DND-41 (cell line): ENCODE data around the gene TMEM9B.
"Not testable (repeated sequence)": the region's sequence is repeated elsewhere in the genome, so short reads cannot be mapped to it uniquely, and the experiment has no call there.

Experiments
- ATAC-seq: fragments of 200-7000 bp; cut with Tn5 transposase; 3 replicates; pipeline ENCODE4 v1.9.1; 2021; ENCODE audit warnings: low read depth; ENCODE audit not compliant: insufficient read depth
- DNase-seq: peaks from one replicate; pipeline ENCODE4 v3.0.0-alpha.2; 2020
- H2AFZ ChIP-seq: 2 replicates; pipeline ENCODE4 v1.6.0; 2012; ENCODE audit warnings: low read depth, low read length
- H3K27ac ChIP-seq: 2 replicates; pipeline ENCODE4 v1.5.1; 2012; ENCODE audit warnings: low read length, inconsistent platforms
- H3K27me3 ChIP-seq: fragments of 200-600 bp; sonication (generic); 2 replicates; pipeline ENCODE4 v1.6.0; 2012; ENCODE audit warnings: low read length, mild to moderate bottlenecking, inconsistent platforms; ENCODE audit not compliant: insufficient read depth, poor library complexity
- H3K36me3 ChIP-seq: 2 replicates; pipeline ENCODE4 v1.5.1; 2012; ENCODE audit warnings: low read length, inconsistent platforms; ENCODE audit not compliant: insufficient read depth
- H3K4me1 ChIP-seq: 2 replicates; pipeline ENCODE4 v1.5.1; 2012; ENCODE audit warnings: mild to moderate bottlenecking, low read length; ENCODE audit not compliant: insufficient read depth
- H3K4me2 ChIP-seq: 2 replicates; pipeline ENCODE4 v1.6.0; 2012; ENCODE audit warnings: mild to moderate bottlenecking, moderate library complexity, low read length, inconsistent platforms; ENCODE audit not compliant: insufficient read depth
- H3K4me3 ChIP-seq, 2 experiments: fragments of 200-600 bp in 1 of 2; shearing (Covaris generic) in 1 of 2; 2 replicates each; pipeline ENCODE4 v1.5.1; 2012 to 2016; ENCODE audit warnings: inconsistent platforms in 2 of 2, low read length in 2 of 2, mild to moderate bottlenecking in 2 of 2, low read depth in 1 of 2, moderate library complexity in 1 of 2
- H3K79me2 ChIP-seq: 2 replicates; pipeline ENCODE4 v1.6.0; 2012; ENCODE audit warnings: low read length, inconsistent platforms; ENCODE audit not compliant: insufficient read depth
- H3K9ac ChIP-seq: 2 replicates; pipeline ENCODE4 v1.6.0; 2012; ENCODE audit warnings: low read depth, mild to moderate bottlenecking, inconsistent platforms, low read length, moderate library complexity
- H3K9me3 ChIP-seq: 2 replicates; pipeline ENCODE4 v1.5.1; 2012; ENCODE audit warnings: low read length, moderate library complexity, mild to moderate bottlenecking, inconsistent platforms; ENCODE audit not compliant: insufficient read depth, severe bottlenecking
- H4K20me1 ChIP-seq: 2 replicates; pipeline ENCODE4 v1.6.0; 2012; ENCODE audit warnings: low read length; ENCODE audit not compliant: insufficient read depth
- CTCF ChIP-seq: IDR thresholded peaks from 2 replicates; pipeline ENCODE4 v1.5.1; 2012; ENCODE audit warnings: borderline replicate concordance, low read length, moderate library complexity, mild to moderate bottlenecking; ENCODE audit not compliant: poor library complexity, severe bottlenecking; ENCODE audit errors: extremely low read depth
- EZH2 ChIP-seq: IDR thresholded peaks from 3 replicates; pipeline ENCODE4 v1.6.1; 2012; ENCODE audit warnings: borderline replicate concordance, low read depth, mild to moderate bottlenecking, moderate library complexity, low read length, inconsistent platforms; ENCODE audit not compliant: severe bottlenecking

Gene TMEM9B

GRCh38 chr11:8988329-8989234 lies 24.3 kb upstream of the TMEM9B start:
- DNase-seq (no peak), ATAC-seq (no peak)
- Histone ChIP-seq H4K20me1 (no peaks in the 10 kb centered on the region), H3K9ac (no peak overlapping the region), H3K27me3 (peaks cover 8% of the 10 kb centered on the region), H3K27ac (no peak overlapping the region), H3K79me2 (no peaks in the 10 kb centered on the region), H3K36me3 (no peaks in the 10 kb centered on the region), H3K9me3 (no peaks in the 10 kb centered on the region), H2AFZ (no peak overlapping the region), H3K4me1 (no peaks in the 10 kb centered on the region), H3K4me3 (no peak overlapping the region), H3K4me2 (no peak overlapping the region)
- no peak for TF ChIP-seq EZH2
- no peak for TF ChIP-seq CTCF

- Histone ChIP-seq H2AFZ (no peak overlapping the region), H3K9ac (no peak overlapping the region), H3K27me3 (peaks cover 10% of the 10 kb centered on the region), H3K4me1 (no peaks in the 10 kb centered on the region), H3K27ac (no peak overlapping the region), H3K4me3 (no peak overlapping the region), H3K9me3 (no peaks in the 10 kb centered on the region), H4K20me1 (no peaks in the 10 kb centered on the region), H3K4me2 (no peak overlapping the region), H3K79me2 (no peaks in the 10 kb centered on the region), H3K36me3 (no peaks in the 10 kb centered on the region)
- DNase-seq (no peak), ATAC-seq (no peak; the same call in 2 of the 3 replicates)
- TF ChIP-seq EZH2, result no peak
- TF ChIP-seq CTCF, result no peak
Measured at GRCh38 chr11:8987446-8987845, 23.2 kb upstream of the TMEM9B start.

GRCh38 chr11:8986772-8987171 lies 22.5 kb upstream of the TMEM9B start:
- not testable (repeated sequence) for H3K9ac ChIP-seq, H3K4me1 ChIP-seq, H2AFZ ChIP-seq, H4K20me1 ChIP-seq, H3K9me3 ChIP-seq, DNase-seq, ATAC-seq, H3K4me3 ChIP-seq, H3K79me2 ChIP-seq, H3K27ac ChIP-seq, H3K4me2 ChIP-seq, H3K36me3 ChIP-seq
- H3K27me3 ChIP-seq, result peaks cover 13% of the 10 kb centered on the region

GRCh38 chr11:8985462-8985861 lies 21.2 kb upstream of the TMEM9B start:
- Histone ChIP-seq H3K27me3 (peaks cover 13% of the 10 kb centered on the region), H3K4me3 (no peak overlapping the region), H3K9me3 (no peaks in the 10 kb centered on the region), H3K9ac (no peak overlapping the region), H3K4me1 (no peaks in the 10 kb centered on the region), H4K20me1 (no peaks in the 10 kb centered on the region), H3K79me2 (no peaks in the 10 kb centered on the region), H3K36me3 (no peaks in the 10 kb centered on the region), H3K27ac (no peak overlapping the region), H3K4me2 (no peak overlapping the region), H2AFZ (no peak overlapping the region)
- ATAC-seq (no peak), DNase-seq (no peak)
- TF ChIP-seq CTCF (no peak), EZH2 (no peak)
